ENCODE measurements around the gene SUCO.

GRCh38 chr1:172497230-172497629 lies 35.7 kb upstream of the SUCO start:
- TF ChIP-seq CTCF (IDR thresholded peaks at IDR 0.05; ENCODE audit: poor library complexity) (no peak), EZH2 (IDR thresholded peaks at IDR 0.05; ENCODE audit: borderline replicate concordance) (no peak)
